Left lung (tissue), 10 donors: ENCODE data around the gene GAPVD1. TPM values are rescaled to one million over a fixed set of nuclear protein-coding genes. Genes with fewer than 3 reads are reported as not detected.
"Not testable (repeated sequence)": the region's sequence is repeated elsewhere in the genome, so short reads cannot be mapped to it uniquely, and the experiment has no call there.

Experiments
- ATAC-seq: fragments of 200-7000 bp; cut with Tn5 transposase; one replicate; pipeline ENCODE4 v1.9.1; 2020; ENCODE audit warnings: moderate library complexity
- DNase-seq, 4 donors: peaks; one replicate each; pipeline ENCODE4 v3.0.0-alpha.2; 2013 to 2020
- H3K27ac ChIP-seq, 2 donors: fragments of 200-600 bp; sonication (generic) in 1 of 2; one replicate each; pipeline versions ENCODE4 v1.5.0 to v1.8.0; 2020 to 2021
- H3K27me3 ChIP-seq, 2 donors: fragments of 200-600 bp; sonication (generic) in 1 of 2; one replicate each; pipeline versions ENCODE4 v1.5.0 to v1.8.0; 2020 to 2021
- H3K36me3 ChIP-seq, 2 donors: fragments of 200-600 bp; sonication (generic) in 1 of 2; one replicate each; pipeline versions ENCODE4 v1.5.0 to v1.8.0; 2020 to 2021
- H3K4me1 ChIP-seq, 2 donors: fragments of 200-600 bp; one replicate each; pipeline ENCODE4 v1.8.0; 2021
- H3K4me3 ChIP-seq, 2 donors: fragments of 200-600 bp; sonication (generic) in 1 of 2; one replicate each; pipeline versions ENCODE4 v1.5.0 to v1.8.0; 2020 to 2021; ENCODE audit warnings: mild to moderate bottlenecking in 1 of 2
- H3K9me3 ChIP-seq, 2 donors: fragments of 200-600 bp; sonication (generic) in 1 of 2; one replicate each; pipeline versions ENCODE4 v1.5.0 to v1.8.0; 2020 to 2021
- CTCF ChIP-seq, 2 donors: fragments of 200-600 bp; sonication (generic) in 1 of 2; IDR thresholded peaks; one replicate each; pipeline versions ENCODE4 v1.5.0 to v1.8.0; 2021; ENCODE audit warnings: antibody characterized with exemption in 2 of 2
- intact Hi-C, 2 donors: fragments of 100-400 bp; cut with DNase I; formaldehyde crosslinking; loops; one replicate each; pipeline versions ENCODE4 v1.11.2 to v1.14.2; 2022
- polyA plus RNA-seq, 6 donors: library from polyadenylated mRNA; unstranded; fragments of 120-200 nt; gene quantifications; one replicate each; pipeline ENCODE4 v1.2.1, GENCODE V29; 2013; ENCODE audit not compliant: insufficient read length in 6 of 6
- total RNA-seq, 2 donors: library from RNA; stranded (reverse); fragmentation: NEBNext Ultra II Directional; extraction: Animal tissue kit (Norgen Biotek cat#: 25700); gene quantifications; one replicate each; pipeline ENCODE4 v1.2.1, GENCODE V29; 2021
- donor health status: DM: no; HTN: yes; CAD: no.
- donor health status: DM: no; HTN: no; CAD: no.

The GAPVD1 gene
- total and polyA plus RNA-seq, 8 donors, result 39.1 to 63.5 (median 44.2) TPM

GRCh38 chr9:125258160-125258785 is 3.4 kb upstream of the GAPVD1 start:
- TF ChIP-seq CTCF (IDR thresholded peaks at IDR 0.05), result no peak

DNA sequence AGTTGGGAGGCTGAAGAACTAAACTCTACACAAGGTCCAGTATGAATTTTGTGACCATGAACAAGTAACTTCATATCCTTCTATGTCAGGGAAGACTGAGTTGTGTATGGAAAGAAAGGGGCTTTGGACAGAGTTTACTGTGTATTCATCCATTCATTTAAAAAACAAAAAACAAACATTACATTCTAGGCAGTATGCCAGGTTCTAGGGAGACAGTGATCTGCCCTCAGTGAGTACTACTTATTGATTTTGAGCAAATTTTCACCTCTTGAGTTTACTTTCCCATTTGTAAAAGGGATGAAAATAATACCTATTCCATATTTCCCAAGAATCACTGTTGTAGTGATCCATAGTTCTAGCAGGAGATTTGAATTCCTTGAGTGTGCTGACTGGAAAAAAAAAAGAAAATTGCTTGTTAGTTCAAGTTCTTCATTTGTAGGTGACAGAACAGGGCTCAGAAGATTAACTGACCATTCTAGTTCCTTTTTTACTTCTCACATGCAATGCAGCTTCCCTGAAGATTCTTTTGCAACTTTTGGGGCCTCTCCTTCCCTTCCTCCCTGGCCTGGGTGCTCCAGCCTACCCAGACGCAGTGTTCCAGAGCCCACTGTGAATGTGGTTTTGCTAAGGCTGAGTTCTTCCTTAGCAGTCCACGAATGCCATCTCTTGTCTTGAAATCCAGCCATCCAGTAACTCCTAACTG is 2.6 kb upstream of the GAPVD1 start:
- peaks cover 8 to 53% of the 10 kb centered on the region in 2 donors for H3K4me1 ChIP-seq
- DNase-seq, result no peak
- ATAC-seq, result no peak
- intact Hi-C loops, result no loop called here
- H3K9me3 ChIP-seq, result no peaks in the 10 kb centered on the region
- TF ChIP-seq CTCF (IDR thresholded peaks at IDR 0.05), result no peak
- H3K4me3 ChIP-seq, result no peak overlapping the region
- peaks cover 0 to 3% of the 10 kb centered on the region in 2 donors for H3K36me3 ChIP-seq
- peak overlapping the region; percentile 20 to 90 for H3K27ac ChIP-seq
- H3K27me3 ChIP-seq, result no peaks in the 10 kb centered on the region

More at GRCh38 chr9:125258160-125258785, 3.4 kb upstream of the GAPVD1 start:
- H3K4me3 ChIP-seq, result no peak overlapping the region
- H3K4me1 ChIP-seq, result peaks cover 8 to 46% of the 10 kb centered on the region in 2 donors
- H3K27me3 ChIP-seq, result no peaks in the 10 kb centered on the region
- intact Hi-C loops, result no loop called here
- no peaks in the 10 kb centered on the region for H3K36me3 ChIP-seq
- ATAC-seq (no peak), DNase-seq (no peak)
- H3K27ac ChIP-seq, result peak overlapping the region in 1 of 2 donors; percentile 90
- H3K9me3 ChIP-seq, result no peaks in the 10 kb centered on the region

GRCh38 chr9:125260561-125260960 is 1.1 kb upstream of the GAPVD1 start:
- ATAC-seq (no peak), DNase-seq (no peak)
- TF ChIP-seq CTCF (IDR thresholded peaks at IDR 0.05), result no peak
- Histone ChIP-seq H3K27me3 (no peaks in the 10 kb centered on the region), H3K4me1 (peaks cover 8 to 64% of the 10 kb centered on the region in 2 donors), H3K4me3 (peak overlapping the region in 1 of 2 donors; percentile 92), H3K27ac (peak overlapping the region in 1 of 2 donors; percentile 90), H3K36me3 (peaks cover 0 to 16% of the 10 kb centered on the region in 2 donors), H3K9me3 (no peaks in the 10 kb centered on the region)
- intact Hi-C loops, result no loop called here

GRCh38 chr9:125262294-125262991 is 817 bp downstream of the GAPVD1 start:
- peak in 2 of 4 donors; percentile 22 to 42 for DNase-seq
- peak; percentile 10 for ATAC-seq

DNA sequence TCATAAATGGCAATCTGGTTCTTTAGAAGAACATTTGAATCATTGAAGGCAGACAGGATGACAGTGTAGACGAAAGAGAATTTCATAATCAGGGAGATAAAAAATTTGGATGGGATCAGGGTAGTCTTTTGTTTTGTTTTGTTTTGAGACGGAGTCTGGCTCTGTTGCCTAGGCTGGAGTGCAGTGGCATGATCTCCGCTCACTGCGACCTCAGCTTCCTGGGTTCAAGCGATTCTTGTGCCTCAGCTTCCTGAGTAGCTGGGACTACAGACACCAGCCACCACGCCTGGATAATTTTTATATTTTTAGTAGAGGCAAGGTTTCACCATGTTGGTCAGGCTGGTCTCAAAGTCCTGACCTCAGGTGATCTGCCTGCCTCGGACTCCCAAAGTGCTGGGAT is 2.4 kb downstream of the GAPVD1 start:
- H3K4me3 ChIP-seq, DNase-seq, H3K27ac ChIP-seq, ATAC-seq, intact Hi-C loops, H3K27me3 ChIP-seq, H3K9me3 ChIP-seq: not testable (repeated sequence)
- peaks cover 0 to 34% of the 10 kb centered on the region in 2 donors for H3K36me3 ChIP-seq
- H3K4me1 ChIP-seq, result peaks cover 8 to 51% of the 10 kb centered on the region in 2 donors

More at GRCh38 chr9:125262294-125262991, 817 bp downstream of the GAPVD1 start:
- peak overlapping the region; percentile 92 to 97 for H3K4me3 ChIP-seq
- no peak for TF ChIP-seq CTCF (IDR thresholded peaks at IDR 0.05)
- peaks cover 0 to 32% of the 10 kb centered on the region in 2 donors for H3K36me3 ChIP-seq
- H3K4me1 ChIP-seq, result peaks cover 8 to 64% of the 10 kb centered on the region in 2 donors
- H3K27ac ChIP-seq, result peak overlapping the region in 1 of 2 donors; percentile 90
- intact Hi-C loops, result no loop called here
- no peaks in the 10 kb centered on the region for H3K9me3 ChIP-seq
- H3K27me3 ChIP-seq, result no peaks in the 10 kb centered on the region
